GM12878 (cell line): ENCODE measurements around the gene ENTPD3. TPM values are rescaled to one million over a fixed set of nuclear protein-coding genes. Genes with fewer than 3 reads are reported as not detected.

Experiments
- ATAC-seq: fragments of 200-7000 bp; cut with Tn5 transposase; 3 replicates; pipeline ENCODE4 v1.9.1; 2020; ENCODE audit warnings: mild to moderate bottlenecking, moderate library complexity
- BruUV-seq: library from RNA; stranded (reverse); fragments of 400-500 nt; replicated peaks from 2 replicates; lab custom pipeline; 2021; lab: Mats Ljungman, UMichigan
- CTCF ChIA-PET: fragments of 300-600 bp; sonication (Branson Sonifier 250); formaldehyde crosslinking; extraction: SDS; loops from one replicate; lab custom pipeline; 2021; ENCODE audit warnings: inconsistent platforms; lab: Yijun Ruan, JAX
- POLR2A ChIA-PET: fragments of 350-600 bp; formaldehyde crosslinking; extraction: SDS; loops from one replicate; lab custom pipeline; 2021; ENCODE audit warnings: inconsistent platforms; lab: Charles Lee
- RAD21 ChIA-PET: fragments of 300-600 bp; sonication (Branson Sonifier 250); formaldehyde crosslinking; loops from one replicate; lab custom pipeline; 2023; ENCODE audit warnings: antibody characterized with exemption; ENCODE audit not compliant: unreplicated experiment; lab: Charles Lee
- SMC1A ChIA-PET: fragments of 300-600 bp; sonication (Branson Sonifier 250); formaldehyde crosslinking; loops from one replicate; lab custom pipeline; 2023; ENCODE audit not compliant: unreplicated experiment, uncharacterized antibody; lab: Charles Lee
- DNase-seq: peaks from one replicate; pipeline ENCODE4 v3.0.0-alpha.2; 2011; ENCODE audit warnings: low read depth, low spot score
- FAIRE-seq: peaks from 3 replicates; lab custom pipeline; 2011; peaks lifted over from hg19 to GRCh38; lab: Jason Lieb, UNC
- H2AFZ ChIP-seq: 2 replicates; pipeline ENCODE4 v1.6.0; 2011; ENCODE audit warnings: low read depth, low read length, control low read depth; ENCODE audit not compliant: control insufficient read depth
- H3K27ac ChIP-seq: 2 replicates; pipeline ENCODE4 v1.5.1; 2011; ENCODE audit warnings: control low read depth; ENCODE audit not compliant: control insufficient read depth, insufficient read depth
- H3K27me3 ChIP-seq, 2 experiments: replicated peaks in 1 of 2; 2 replicates each; pipeline versions ENCODE4 v1.6.0 to v1.6.1; 2011; ENCODE audit warnings: low read length in 1 of 2; ENCODE audit not compliant: control insufficient read depth in 2 of 2, insufficient read depth in 2 of 2
- H3K36me3 ChIP-seq, 2 experiments: 2 replicates each; pipeline ENCODE4 v1.5.1; 2011; ENCODE audit warnings: low read length in 1 of 2; ENCODE audit not compliant: control insufficient read depth in 2 of 2, insufficient read depth in 2 of 2
- H3K4me1 ChIP-seq: 2 replicates; pipeline ENCODE4 v1.6.1; 2011; ENCODE audit warnings: mild to moderate bottlenecking, low read length, moderate library complexity, mixed read lengths; ENCODE audit not compliant: control insufficient read depth, insufficient read depth
- H3K4me2 ChIP-seq: 2 replicates; pipeline ENCODE4 v1.6.0; 2011; ENCODE audit warnings: control low read depth; ENCODE audit not compliant: control insufficient read depth, insufficient read depth
- H3K4me3 ChIP-seq: fragments of 200-600 bp; sonication (generic); 2 replicates; pipeline ENCODE4 v1.5.1; 2016
- H3K79me2 ChIP-seq: 2 replicates; pipeline ENCODE4 v1.6.0; 2011; ENCODE audit warnings: low read length; ENCODE audit not compliant: control insufficient read depth, insufficient read depth
- H3K9ac ChIP-seq: 2 replicates; pipeline ENCODE4 v1.8.0; 2011; ENCODE audit warnings: low read length, control low read depth, mixed read lengths; ENCODE audit not compliant: control insufficient read depth, insufficient read depth
- H3K9me3 ChIP-seq: replicated peaks from 3 replicates; pipeline ENCODE4 v1.5.1; 2011; ENCODE audit warnings: mild to moderate bottlenecking, low read length; ENCODE audit not compliant: control insufficient read depth, insufficient read depth
- H4K20me1 ChIP-seq: 2 replicates; pipeline ENCODE4 v1.6.0; 2011; ENCODE audit not compliant: control insufficient read depth, insufficient read depth
- BCL11A ChIP-seq: IDR thresholded peaks from 2 replicates; pipeline ENCODE4 v1.6.1; 2011; ENCODE audit warnings: low read depth, low read length
- E2F8 ChIP-seq: fragments of 450-650 bp; IDR thresholded peaks from 2 replicates; pipeline ENCODE4 v1.6.1; 2018; ENCODE audit warnings: mild to moderate bottlenecking, low read depth, moderate library complexity; ENCODE audit not compliant: partially characterized antibody
- EED ChIP-seq: sonication (generic); IDR thresholded peaks from 2 replicates; pipeline ENCODE4 v1.6.1; 2016; ENCODE audit warnings: antibody characterized with exemption, low read depth
- HSF1 ChIP-seq: fragments of 150-350 bp; IDR thresholded peaks from 2 replicates; pipeline ENCODE4 v1.6.1; 2014; ENCODE audit warnings: mild to moderate bottlenecking, low read depth, low read length
- MEF2B ChIP-seq: fragments of 450-650 bp; IDR thresholded peaks from 2 replicates; pipeline ENCODE4 v1.6.1; 2018; ENCODE audit warnings: mild to moderate bottlenecking, moderate library complexity; ENCODE audit not compliant: partially characterized antibody, poor library complexity, severe bottlenecking
- MYC ChIP-seq: IDR thresholded peaks from 2 replicates; pipeline ENCODE4 v1.6.1; 2011; ENCODE audit warnings: mild to moderate bottlenecking, low read length, moderate library complexity, inconsistent platforms; ENCODE audit not compliant: insufficient read depth, insufficient replicate concordance, insufficient read length, severe bottlenecking
- PAX8 ChIP-seq: fragments of 450-650 bp; IDR thresholded peaks from 2 replicates; pipeline ENCODE4 v1.6.1; 2017; ENCODE audit warnings: mild to moderate bottlenecking, moderate library complexity
- SIX5 ChIP-seq: IDR thresholded peaks from 2 replicates; pipeline ENCODE4 v1.6.1; 2011; ENCODE audit warnings: mild to moderate bottlenecking, low read depth, low read length, moderate library complexity; ENCODE audit not compliant: severe bottlenecking
- SRF ChIP-seq, 2 experiments: IDR thresholded peaks; 2 replicates each; pipeline ENCODE4 v1.6.1; 2011; ENCODE audit warnings: low read depth in 2 of 2, low read length in 2 of 2, mild to moderate bottlenecking in 1 of 2, moderate library complexity in 1 of 2
- ZBTB11 ChIP-seq: fragments of 450-650 bp; formaldehyde crosslinking; IDR thresholded peaks from 2 replicates; pipeline ENCODE4 v1.5.0; 2022; ENCODE audit warnings: mild to moderate bottlenecking, missing genetic modification characterization
- ZNF217 ChIP-seq: fragments of 450-650 bp; IDR thresholded peaks from 2 replicates; pipeline ENCODE4 v1.6.1; 2017; ENCODE audit warnings: antibody characterized with exemption, mild to moderate bottlenecking
- ZNF622 ChIP-seq: fragments of 450-650 bp; IDR thresholded peaks from 2 replicates; pipeline ENCODE4 v1.6.1; 2017; ENCODE audit warnings: mild to moderate bottlenecking, inconsistent platforms
- WGBS: methylation state at CpG from one replicate; pipeline ENCODE4 v1.1.6; 2016; ENCODE audit warnings: low lambda C conversion rate; ENCODE audit not compliant: insufficient replicate concordance, insufficient coverage; ENCODE audit errors: missing lambda C conversion rate; 5-methylcytosine and 5-hydroxymethylcytosine counted together
- in situ Hi-C: fragments of 300-500 bp; cut with MboI; formaldehyde crosslinking; loops from 9 replicates; pipeline ENCODE4 v1.14.3; 2018; ENCODE audit warnings: mixed read lengths
- intact Hi-C: fragments of 100-400 bp; cut with micrococcal nuclease; formaldehyde crosslinking; loops from one replicate; pipeline ENCODE4 v1.14.2; 2022; ENCODE audit not compliant: unreplicated experiment
- polyA plus RNA-seq, 11 experiments: library from polyadenylated mRNA; depleted of rRNA in 4 of 11; unstranded in 6 of 11; stranded (reverse) in 5 of 11; fragments of >200 nt; fragmentation: Nextera tagmentation in 4 of 11; fragmentation: Illumina TruSeq in 1 of 11; extraction: Ambion mirVana in 4 of 11; extraction: Trizol in 1 of 11; gene quantifications; 1 replicate in 1 of 11; 2 replicates in 10 of 11; pipeline versions ENCODE4 v1.2.1 to v1.2.3, GENCODE V29; 2011 to 2016; ENCODE audit warnings: inconsistent platforms in 2 of 11, missing spikeins in 2 of 11, low read depth in 1 of 11
- total RNA-seq, 4 experiments: library from RNA; depleted of rRNA in 3 of 4; stranded (reverse); fragments of >200 nt in 3 of 4; fragmentation: Illumina TruSeq in 1 of 4; extraction: Trizol in 1 of 4; gene quantifications; 2 replicates each; pipeline versions ENCODE4 v1.2.1 to v1.2.3, GENCODE V29; 2013 to 2021

ENTPD3 gene
- total and polyA plus RNA-seq, 10 of the 15 experiments (the other 5 are each of a cell fraction or from before 2014, with no cell fraction given), result 0.03 TPM; not detected in 9

GRCh38 chr3:40397129-40397528 lies 10.1 kb downstream of the ENTPD3 start (continued):
- no peak for TF ChIP-seq MEF2B
- TF ChIP-seq ZNF622, result no peak
- no peak for TF ChIP-seq MYC
- no peak for TF ChIP-seq PAX8
- no peak for TF ChIP-seq HSF1

GRCh38 chr3:40397912-40398311 lies 10.9 kb downstream of the ENTPD3 start:
- DNase-seq (no peak), ATAC-seq (no peak), FAIRE-seq (no peak)
- Histone ChIP-seq H3K27me3 (no peaks in the 10 kb centered on the region; a peak in 1 of 4 replicates), H3K36me3 (no peaks in the 10 kb centered on the region), H2AFZ (no peak overlapping the region), H3K9ac (no peak overlapping the region), H3K4me2 (no peak overlapping the region), H3K79me2 (no peaks in the 10 kb centered on the region), H4K20me1 (no peaks in the 10 kb centered on the region), H3K9me3 (no peaks in the 10 kb centered on the region), H3K4me1 (no peaks in the 10 kb centered on the region), H3K4me3 (no peak overlapping the region), H3K27ac (no peak overlapping the region)
- ChIA-PET RAD21 (no interaction called here), POLR2A (no interaction called here), SMC1A (no interaction called here), CTCF (no interaction called here)
- no peak for TF ChIP-seq ZBTB11 (CRISPR knock-in tag)
- TF ChIP-seq SRF (IDR thresholded peaks at IDR 0.05; ENCODE audit: low read depth in 2 of 2, low read length in 2 of 2), result no peak
- no peak for TF ChIP-seq E2F8
- TF ChIP-seq SIX5, result no peak
- no peak for TF ChIP-seq BCL11A
- no peak for TF ChIP-seq ZNF217
- no peak for TF ChIP-seq EED
- in situ Hi-C loops, result no loop called here
- BruUV-seq, result no TSS peak
- WGBS, result 69% methylated on average over 4 of the region's 4 CpGs
- intact Hi-C loops, result no loop called here
